ENCODE results near the gene SNX12.

Gene SNX12

DNA sequence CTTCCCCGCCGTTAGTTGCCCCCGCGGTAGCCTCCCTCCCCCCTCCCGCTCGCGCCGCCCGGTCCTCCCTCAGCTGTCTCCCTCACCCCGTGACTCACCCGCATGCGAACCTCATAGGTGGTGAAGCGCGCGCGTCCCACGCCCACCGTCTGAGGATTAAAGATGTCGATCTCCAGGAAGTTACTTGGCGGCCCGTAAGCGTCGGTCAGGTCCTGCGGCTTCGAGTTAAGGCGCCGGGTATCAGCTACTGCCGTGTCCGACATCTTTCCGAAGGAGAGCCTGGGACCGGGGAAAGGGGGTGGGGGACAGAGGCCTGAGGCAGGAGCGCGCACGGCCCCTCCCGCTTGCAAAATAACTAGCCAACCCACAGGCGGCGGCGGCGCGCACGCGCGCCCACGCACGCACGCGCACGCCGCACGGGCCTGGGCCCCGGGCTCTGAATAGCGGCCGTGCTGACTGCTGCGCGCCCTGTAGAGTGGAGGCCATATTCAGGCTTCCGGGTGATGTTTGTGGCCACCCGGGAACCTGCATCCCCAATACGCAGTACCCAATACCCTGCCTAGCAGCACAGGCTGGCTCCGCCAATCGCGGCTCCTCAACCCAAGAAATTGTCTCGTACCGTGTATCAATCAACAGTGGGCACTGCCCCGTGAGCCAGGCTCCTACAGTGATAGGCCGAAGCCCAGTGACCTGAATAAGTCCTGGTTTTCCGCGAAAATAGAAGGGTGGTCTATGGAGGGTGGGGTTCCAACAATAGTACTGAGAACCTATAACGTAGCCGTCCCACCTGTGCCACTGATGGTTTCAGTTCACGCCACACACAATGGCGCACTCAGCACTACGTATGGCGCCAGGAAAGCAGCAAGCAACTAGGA, at the start of gene SNX12:
SNX12 (minus strand) TSS at position 291 of the 875 bp plus-strand sequence; CDS start at position 263, 28 bp downstream.
- peak within 1 kb of the TSS; percentile 22 to 88 (median 81) for H3K27ac ChIP-seq
- H3K4me3 ChIP-seq: peak within 1 kb of the TSS; percentile 47 to 60 (median 51)

DNA sequence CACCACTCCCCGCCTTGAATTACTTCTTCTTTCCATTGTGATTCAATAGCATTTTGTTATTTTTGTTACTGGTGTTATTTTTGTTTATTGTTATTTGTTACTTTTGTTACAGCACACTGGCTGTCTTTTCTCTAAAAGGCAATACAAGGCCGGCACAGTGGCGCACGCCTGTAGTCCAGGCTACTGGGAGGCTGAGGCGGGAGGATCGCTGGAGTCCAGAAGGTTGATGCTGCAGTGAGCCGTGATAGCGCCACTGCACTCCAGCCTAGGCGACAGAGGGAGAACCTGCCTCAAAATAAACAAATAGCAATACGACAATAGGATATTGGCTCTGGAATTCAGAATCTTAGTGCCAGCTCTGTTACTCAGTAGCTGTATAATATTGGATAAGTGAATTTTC, 49.2 kb upstream of the SNX12 start:
- Histone ChIP-seq H3K27ac (peak overlapping the region in 5 of 21 experiments; percentile 79 to 94 (median 92)), H3K4me3 (no peak overlapping the region)

DNA sequence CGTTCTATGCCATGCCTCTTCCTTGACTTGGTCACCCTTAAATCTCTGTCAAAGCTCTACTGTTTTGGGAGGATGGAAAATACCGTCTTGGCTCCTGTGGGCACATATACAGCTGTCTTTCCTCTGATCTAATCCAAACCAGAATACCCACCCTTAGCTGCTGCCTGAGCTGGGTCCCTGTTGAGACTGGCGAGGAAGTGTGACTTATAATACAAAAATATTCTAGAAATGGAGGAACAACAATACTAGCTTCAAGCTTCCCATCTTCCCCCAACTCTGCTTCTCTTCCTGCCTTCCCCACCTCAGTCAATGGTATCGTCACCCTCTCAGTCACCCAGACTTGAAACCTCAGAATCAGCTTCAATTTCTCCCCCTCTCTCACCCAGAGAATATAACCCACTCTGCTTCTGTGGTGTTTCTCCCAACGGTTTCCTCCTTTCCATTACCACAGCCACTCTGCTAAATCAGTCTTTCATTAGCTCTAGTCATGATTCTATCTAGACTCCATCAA, 43.8 kb upstream of the SNX12 start:
- Histone ChIP-seq H3K4me3 (peak overlapping the region in 3 of 7 experiments; percentile 24 to 35 (median 28)), H3K27ac (peak overlapping the region in 15 of 21 experiments; percentile 4 to 93 (median 68))

DNA sequence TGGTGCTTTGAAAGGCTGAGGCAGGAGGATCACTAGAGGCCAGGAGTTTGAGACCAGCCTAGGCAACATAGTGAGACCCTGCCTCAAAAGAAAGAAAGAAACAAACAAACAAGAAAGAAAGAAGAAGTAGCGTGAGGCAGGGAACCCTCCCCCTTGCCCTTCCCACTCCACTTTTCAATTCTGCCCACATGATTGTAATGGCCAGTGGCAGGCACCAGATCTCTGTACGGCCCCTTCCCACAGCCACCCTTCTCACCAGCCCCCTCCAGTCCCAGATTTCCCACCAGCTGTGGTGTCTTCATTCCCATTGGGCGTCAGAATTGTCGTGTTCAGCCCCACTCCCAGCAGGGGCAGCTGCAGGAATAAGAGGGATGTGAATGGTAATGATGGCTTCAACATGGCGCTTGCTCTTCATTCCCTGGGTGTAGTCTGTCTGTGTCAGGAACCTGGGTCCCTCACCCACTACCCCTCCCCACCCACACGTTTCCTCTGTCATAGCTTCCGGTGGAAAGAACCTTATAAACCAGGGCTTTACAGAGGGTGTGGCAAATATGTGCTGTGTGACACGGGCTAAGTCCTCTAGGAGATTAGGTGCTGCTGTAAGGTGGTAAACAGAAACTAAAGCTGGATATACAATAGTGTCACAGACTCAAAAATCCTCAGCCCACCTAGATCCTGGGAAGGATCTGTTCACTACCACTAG, 43.2 kb upstream of the SNX12 start, which contains the start of gene IL2RG:
IL2RG (minus strand) TSS at position 437 of the 703 bp plus-strand sequence; CDS start at position 399, 38 bp downstream.
- peak within 1 kb of the TSS in 16 of 21 experiments; percentile 4 to 93 (median 68) for H3K27ac ChIP-seq
- H3K4me3 ChIP-seq: peak within 1 kb of the TSS; percentile 15 to 35 (median 28)

DNA sequence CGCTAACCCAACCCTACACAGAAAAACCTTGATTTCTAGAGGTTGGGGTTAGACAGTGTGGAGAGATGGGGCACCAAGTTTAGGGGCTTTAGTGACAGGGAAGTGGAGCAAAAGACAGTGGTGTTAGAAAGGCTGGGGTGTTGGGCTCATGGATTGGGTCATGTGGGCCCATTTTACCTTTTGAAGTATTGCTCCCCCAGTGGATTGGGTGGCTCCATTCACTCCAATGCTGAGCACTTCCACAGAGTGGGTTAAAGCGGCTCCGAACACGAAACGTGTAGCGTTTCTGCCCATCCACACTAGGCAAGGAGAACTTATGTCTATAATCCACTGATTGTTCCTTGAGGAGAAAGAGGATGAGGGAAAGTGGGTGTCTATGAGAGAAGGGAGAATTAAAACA, 40.9 kb upstream of the SNX12 start:
- Histone ChIP-seq H3K4me3 (peak overlapping the region in 1 of 7 experiments; percentile 35), H3K27ac (peak overlapping the region in 3 of 21 experiments; percentile 30 to 93 (median 67))

DNA sequence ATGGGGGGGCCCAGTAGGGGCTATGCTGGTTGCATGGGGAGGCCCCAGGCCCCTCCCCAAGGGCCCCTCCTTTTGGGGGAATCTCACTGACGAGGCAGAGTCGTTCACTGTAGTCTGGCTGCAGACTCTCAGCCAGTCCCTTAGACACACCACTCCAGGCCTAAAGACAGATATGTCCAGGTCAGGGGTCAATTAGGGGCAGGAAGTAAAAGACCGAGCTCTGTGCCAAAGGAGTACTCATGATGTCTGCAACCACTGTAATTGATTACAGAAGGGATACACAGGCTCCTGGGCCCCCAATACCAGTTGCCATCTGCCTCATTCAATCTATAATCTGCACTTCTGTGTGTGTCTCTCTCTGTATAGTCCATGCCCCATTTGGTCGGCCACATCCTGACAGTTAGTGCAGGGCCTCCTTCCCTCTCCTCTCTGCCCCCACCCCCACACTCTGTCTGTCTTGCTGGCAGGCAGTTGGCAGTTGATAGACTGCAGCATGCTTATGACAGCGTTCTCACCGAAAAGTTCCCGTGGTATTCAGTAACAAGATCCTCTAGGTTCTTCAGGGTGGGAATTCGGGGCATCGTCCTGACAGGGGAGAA, 39.7 kb upstream of the SNX12 start:
- Histone ChIP-seq H3K4me3 (no peak overlapping the region), H3K27ac (peak overlapping the region in 1 of 21 experiments; percentile 93)

DNA sequence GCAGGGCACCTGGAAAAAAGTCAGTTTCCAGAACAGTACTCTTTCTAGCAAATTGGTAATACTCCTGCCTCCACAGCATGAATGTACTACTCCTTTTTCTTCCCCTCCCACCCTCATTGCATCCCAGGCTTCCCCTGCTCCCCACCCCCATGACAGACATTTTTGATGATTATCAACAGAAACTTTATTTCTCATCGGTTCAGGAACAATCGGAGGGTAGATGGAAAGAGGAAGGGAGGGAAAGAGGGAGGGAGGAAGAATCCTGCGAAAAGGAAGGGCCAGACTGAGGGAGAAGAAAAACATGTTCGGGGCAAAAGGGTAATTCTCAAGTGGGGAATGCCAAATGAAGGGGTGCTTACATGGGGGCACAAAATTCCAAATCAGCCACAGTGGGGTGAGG, 39.1 kb upstream of the SNX12 start:
- Histone ChIP-seq H3K4me3 (no peak overlapping the region), H3K27ac (peak overlapping the region in 1 of 21 experiments; percentile 93)

DNA sequence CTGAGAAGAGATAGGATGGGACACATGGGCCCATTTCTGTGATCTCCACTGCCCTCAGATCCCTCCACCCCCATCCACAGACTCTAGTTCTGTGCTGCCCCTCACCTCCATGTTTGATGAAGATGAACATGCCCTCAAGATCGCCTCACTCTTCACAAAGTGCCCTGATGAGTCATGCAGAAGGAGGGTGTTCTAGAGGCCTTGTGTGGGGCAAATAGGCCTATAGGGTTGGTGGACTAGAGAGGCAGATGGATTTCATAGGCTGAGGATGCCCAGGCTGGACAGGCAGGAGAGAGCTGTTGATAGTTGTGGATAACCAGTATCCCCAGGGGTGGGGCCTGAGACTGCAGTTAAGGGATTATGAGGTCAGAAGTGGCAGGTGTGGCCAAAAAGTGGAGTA, 38.3 kb upstream of the SNX12 start, which contains the start of gene CXorf65:
CXorf65 (minus strand) TSS at position 314 of the 400 bp plus-strand sequence; CDS start at position 130, 184 bp downstream.
- no peak within 1 kb of the TSS for H3K4me3 ChIP-seq
- H3K27ac ChIP-seq: peak within 1 kb of the TSS in 3 of 21 experiments; percentile 27 to 93 (median 51)

DNA sequence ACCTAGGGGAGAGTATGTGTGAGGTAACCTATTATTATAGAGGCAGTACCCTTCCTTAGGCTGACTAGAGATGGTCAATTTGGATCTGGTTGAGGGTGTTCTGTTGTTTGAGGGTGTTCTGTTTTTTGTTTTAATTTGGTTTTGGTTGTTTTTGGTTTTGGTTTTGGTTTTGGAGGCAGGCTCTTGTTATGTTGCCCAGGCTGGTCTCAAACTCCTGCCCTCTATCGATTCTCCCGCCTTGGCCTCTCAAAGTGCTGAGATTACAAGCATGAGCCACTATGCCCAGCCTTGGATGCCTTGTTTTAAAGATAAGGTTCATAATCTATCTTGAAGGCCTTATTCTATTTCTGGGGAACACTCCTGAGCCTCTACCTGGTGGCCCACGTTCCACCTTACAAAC, 37.5 kb upstream of the SNX12 start:
- peak overlapping the region in 2 of 21 experiments; percentile 39 to 51 for H3K27ac ChIP-seq
- H3K4me3 ChIP-seq: no peak overlapping the region

DNA sequence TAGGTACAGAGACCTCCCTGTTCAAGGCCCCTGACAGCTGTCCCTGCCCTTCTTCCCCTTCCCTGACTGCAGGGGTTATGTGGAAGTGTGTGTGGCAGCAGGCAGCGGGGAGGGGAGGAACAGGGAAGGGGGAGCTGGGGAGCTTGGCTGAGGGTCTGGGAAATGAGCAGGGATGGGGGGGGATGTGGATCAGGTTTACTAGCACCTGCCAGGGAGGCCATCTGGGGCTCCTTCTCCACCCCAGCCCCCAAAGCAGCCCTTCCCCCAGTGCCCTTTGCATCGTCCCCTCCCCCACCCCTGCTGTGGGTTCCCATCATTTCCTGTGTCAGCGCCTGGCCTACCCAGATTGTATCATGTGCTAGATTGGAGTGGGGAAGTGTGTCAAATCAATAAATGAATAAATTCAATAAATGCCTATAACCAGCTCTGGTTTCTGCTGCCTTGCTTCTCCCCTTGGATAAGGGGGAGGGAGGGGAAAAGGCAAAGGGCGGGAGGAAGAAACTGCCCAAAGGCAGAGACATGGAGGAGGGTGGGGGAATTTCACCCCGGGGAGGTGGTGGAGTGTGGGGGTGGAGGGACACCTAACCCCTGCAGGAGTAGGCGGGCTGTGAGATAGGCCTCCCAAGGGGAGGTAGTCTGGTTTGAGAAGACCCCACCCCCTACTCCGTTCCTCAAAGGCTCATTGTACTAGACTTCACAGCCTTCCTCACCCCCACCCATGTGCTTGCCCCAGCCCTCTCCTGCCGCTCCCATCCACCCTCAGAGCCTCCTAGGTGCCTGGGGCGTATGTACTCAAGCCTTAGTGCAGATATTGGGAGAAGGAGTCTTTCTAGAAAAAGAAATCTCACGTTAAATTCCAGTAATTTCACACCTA, 35.2 kb upstream of the SNX12 start:
- Histone ChIP-seq H3K27ac (peak overlapping the region in 18 of 21 experiments; percentile 20 to 86 (median 54)), H3K4me3 (no peak overlapping the region)

DNA sequence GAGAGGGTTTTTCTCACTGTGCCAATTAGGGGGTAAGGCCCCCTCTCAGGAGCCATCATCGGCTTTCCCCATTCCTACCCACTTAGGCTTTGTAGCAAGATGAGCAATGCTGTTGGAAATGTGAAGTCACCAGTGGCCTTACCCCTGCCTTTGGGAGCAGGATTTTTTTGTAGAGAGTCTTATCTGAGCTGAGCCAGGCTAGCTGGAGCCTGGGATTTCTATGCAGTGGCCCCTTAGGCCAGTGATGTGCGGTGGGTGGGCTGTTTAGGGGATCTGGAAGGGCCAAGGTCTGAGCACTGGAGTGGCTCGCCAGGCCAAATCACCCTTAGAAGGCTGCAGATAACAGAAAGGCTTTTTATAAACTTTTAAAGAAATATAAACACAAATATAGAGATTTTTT, 34.2 kb upstream of the SNX12 start:
- H3K27ac ChIP-seq: peak overlapping the region in 4 of 21 experiments; percentile 49 to 83 (median 63)

DNA sequence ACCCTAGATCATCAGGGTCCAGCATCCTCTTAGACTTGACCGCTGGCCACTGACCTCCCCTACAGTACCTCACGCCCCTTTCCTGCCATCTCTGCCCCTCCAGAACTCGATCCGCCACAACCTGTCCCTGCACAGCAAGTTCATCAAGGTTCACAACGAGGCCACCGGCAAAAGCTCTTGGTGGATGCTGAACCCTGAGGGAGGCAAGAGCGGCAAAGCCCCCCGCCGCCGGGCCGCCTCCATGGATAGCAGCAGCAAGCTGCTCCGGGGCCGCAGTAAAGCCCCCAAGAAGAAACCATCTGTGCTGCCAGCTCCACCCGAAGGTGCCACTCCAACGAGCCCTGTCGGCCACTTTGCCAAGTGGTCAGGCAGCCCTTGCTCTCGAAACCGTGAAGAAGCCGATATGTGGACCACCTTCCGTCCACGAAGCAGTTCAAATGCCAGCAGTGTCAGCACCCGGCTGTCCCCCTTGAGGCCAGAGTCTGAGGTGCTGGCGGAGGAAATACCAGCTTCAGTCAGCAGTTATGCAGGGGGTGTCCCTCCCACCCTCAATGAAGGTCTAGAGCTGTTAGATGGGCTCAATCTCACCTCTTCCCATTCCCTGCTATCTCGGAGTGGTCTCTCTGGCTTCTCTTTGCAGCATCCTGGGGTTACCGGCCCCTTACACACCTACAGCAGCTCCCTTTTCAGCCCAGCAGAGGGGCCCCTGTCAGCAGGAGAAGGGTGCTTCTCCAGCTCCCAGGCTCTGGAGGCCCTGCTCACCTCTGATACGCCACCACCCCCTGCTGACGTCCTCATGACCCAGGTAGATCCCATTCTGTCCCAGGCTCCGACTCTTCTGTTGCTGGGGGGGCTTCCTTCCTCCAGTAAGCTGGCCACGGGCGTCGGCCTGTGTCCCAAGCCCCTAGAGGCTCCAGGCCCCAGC, 32.7 kb upstream of the SNX12 start:
- no peak overlapping the region for H3K4me3 ChIP-seq
- no peak overlapping the region for H3K27ac ChIP-seq

More for the DNA sequence above, 34.2 kb upstream of the SNX12 start:
- H3K4me3 ChIP-seq: no peak overlapping the region

DNA sequence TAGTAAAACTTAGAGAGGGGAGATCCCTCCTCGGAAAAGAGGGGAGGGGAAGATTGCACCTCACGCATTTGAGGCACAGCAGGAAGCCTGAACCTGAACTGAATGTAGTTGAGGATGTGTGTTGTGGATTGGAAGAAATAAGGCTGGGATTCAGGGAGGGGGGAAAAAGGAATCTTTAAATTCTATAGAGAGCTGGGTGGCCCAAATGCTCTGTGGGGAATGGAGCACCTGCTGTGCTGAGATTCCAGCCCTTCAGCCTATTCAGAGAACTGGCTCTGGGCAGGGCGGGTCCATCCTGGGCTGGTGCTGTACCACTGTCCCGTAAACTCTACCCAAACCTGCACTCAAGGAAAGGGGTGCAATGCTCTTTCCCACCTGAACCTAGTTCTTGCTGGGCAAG, 31.6 kb upstream of the SNX12 start:
- no peak overlapping the region for H3K27ac ChIP-seq
- H3K4me3 ChIP-seq: no peak overlapping the region

DNA sequence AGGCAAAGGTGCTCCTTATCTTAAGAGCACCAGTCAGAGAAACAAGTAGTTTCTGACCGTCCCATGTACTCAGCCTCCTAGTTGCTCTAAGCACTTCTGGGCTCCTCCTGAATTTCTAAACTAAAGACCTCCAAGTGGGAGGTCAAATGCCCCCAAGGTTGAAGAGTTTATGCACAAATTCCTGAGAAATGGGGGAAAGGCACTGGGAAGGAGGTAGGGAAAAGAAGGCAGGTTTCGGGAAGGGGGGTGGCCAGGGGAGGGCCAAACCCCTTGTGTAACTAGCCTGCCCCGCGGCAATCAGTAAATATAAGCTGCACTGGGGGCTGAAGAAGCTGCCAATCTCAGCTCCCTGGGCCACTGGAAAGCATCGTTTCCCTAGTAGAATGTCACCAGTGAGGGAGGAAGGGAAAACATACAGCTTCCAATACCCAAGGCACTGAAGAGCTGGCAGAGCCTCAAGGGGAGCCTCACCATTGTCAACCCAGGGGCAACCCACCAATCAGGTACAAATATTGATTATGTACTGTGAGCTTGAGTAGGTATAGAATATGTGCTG, 30.9 kb upstream of the SNX12 start:
- H3K4me3 ChIP-seq: no peak overlapping the region
- no peak overlapping the region for H3K27ac ChIP-seq

DNA sequence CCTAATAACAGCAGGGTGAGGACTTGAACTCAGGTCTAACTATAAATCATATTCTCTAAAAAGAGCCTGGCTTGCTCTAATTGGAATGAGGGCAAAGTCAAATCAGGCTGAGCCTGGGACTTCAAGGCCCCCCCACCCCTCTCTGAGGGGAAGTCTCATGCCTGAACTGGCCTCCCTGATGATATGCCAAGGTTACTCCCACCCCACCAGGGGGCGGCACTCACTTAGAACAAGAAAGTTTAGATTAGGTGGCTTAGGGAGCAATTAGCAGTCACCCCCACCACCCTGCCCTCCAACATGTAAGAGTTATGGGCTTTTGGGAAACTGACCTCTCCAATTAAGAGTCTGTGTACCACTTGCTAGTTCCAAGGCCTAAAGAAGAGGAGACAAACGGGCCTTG, 30.2 kb upstream of the SNX12 start:
- H3K27ac ChIP-seq: no peak overlapping the region
- H3K4me3 ChIP-seq: no peak overlapping the region

DNA sequence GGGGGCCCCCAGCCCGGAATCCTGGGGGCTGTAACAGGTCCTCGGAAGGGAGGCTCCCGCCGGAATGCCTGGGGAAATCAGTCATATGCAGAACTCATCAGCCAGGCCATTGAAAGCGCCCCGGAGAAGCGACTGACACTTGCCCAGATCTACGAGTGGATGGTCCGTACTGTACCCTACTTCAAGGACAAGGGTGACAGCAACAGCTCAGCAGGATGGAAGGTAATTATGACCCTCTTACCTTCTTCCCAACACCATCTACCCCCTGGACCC, 28.6 kb upstream of the SNX12 start:
- Histone ChIP-seq H3K27ac (peak overlapping the region in 11 of 21 experiments; percentile 37 to 84 (median 76)), H3K4me3 (peak overlapping the region; percentile 40 to 55 (median 48))

DNA sequence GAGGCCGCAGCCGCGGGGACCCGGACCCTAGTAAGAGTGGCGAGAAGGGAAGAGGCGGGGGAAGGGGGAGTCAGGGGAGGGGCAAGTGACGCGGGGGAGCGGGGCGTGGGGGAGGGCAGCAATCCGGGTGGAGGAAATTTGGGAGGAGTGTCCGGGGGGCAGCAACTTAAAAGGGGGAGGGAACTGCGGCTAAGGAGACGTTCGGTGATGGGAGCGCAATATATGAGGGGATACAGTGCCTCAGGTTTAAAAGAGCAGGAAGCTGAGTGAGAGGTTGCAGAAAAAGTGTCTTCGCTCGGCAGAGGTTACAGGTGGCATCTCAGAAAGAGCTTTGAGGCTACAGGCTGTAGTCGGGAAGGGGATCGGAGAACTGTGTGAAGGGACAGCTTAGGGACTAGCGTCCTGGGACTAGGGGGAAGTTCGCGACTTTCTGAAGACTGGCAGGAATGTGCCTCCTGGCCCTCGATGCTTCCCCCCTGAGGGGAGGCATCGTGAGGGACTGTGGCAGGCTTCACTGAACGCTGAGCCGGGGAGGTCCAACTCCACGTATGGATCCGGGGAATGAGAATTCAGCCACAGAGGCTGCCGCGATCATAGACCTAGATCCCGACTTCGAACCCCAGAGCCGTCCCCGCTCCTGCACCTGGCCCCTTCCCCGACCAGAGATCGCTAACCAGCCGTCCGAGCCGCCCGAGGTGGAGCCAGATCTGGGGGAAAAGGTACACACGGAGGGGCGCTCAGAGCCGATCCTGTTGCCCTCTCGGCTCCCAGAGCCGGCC, 28.0 kb upstream of the SNX12 start:
- H3K27ac ChIP-seq: peak overlapping the region in 20 of 21 experiments; percentile 29 to 84 (median 74)
- H3K4me3 ChIP-seq: peak overlapping the region; percentile 40 to 55 (median 48)
